PC-3 (cell line): ENCODE data around the gene TEPSIN.

Experiments used
- EZH2 ChIP-seq: fragments of 300-600 bp; sonication (generic); IDR thresholded peaks from one replicate; pipeline ENCODE4 v1.6.1; 2017; ENCODE audit warnings: antibody characterized with exemption, mild to moderate bottlenecking, low read length; ENCODE audit not compliant: unreplicated experiment
- EZH2phosphoT487 ChIP-seq: fragments of 300-600 bp; sonication (generic); IDR thresholded peaks from 2 replicates; pipeline ENCODE4 v1.6.1; 2018; ENCODE audit warnings: mild to moderate bottlenecking, antibody characterized with exemption, low read length, borderline replicate concordance

GRCh38 chr17:81231766-81232581 lies 6.9 kb downstream of the TEPSIN start:
- TF ChIP-seq EZH2, result no peak
- no peak for TF ChIP-seq EZH2phosphoT487
